ES-I3 (cell line): ENCODE results near the gene TTC12.
"Not testable (repeated sequence)": the region's sequence is repeated elsewhere in the genome, so short reads cannot be mapped to it uniquely, and the experiment has no call there.

Experiments used
- H3K36me3 ChIP-seq: 2 replicates; pipeline ENCODE4 v1.6.1; 2013; ENCODE audit warnings: mild to moderate bottlenecking, low read length, control low read depth, moderate library complexity; ENCODE audit not compliant: insufficient read depth
- H3K4me1 ChIP-seq: 2 replicates; pipeline ENCODE4 v1.6.1; 2013; ENCODE audit warnings: mild to moderate bottlenecking, control low read depth, low read length; ENCODE audit not compliant: insufficient read depth
- H3K9ac ChIP-seq: 2 replicates; pipeline ENCODE4 v1.6.1; 2013; ENCODE audit warnings: low read depth, mild to moderate bottlenecking, low read length, moderate library complexity
- H3K9me3 ChIP-seq: 2 replicates; pipeline ENCODE4 v1.6.1; 2013; ENCODE audit warnings: mild to moderate bottlenecking, low read length, moderate library complexity; ENCODE audit not compliant: control insufficient read depth, insufficient read depth

The TTC12 gene

GRCh38 chr11:113296447-113297205, 17.8 kb upstream of the TTC12 start:
- Histone ChIP-seq H3K9ac (no peak overlapping the region), H3K4me1 (peaks cover 12% of the 10 kb centered on the region; the same call in 1 of the 2 replicates), H3K9me3 (no peaks in the 10 kb centered on the region), H3K36me3 (no peaks in the 10 kb centered on the region)

- peaks cover 12% of the 10 kb centered on the region; the same call in 1 of the 2 replicates for H3K4me1 ChIP-seq
- not testable (repeated sequence) for H3K9me3 ChIP-seq, H3K36me3 ChIP-seq, H3K9ac ChIP-seq
These were observed 15.9 kb upstream of the TTC12 start for GRCh38 chr11:113298496-113298895.

- Histone ChIP-seq H3K4me1 (no peaks in the 10 kb centered on the region), H3K9me3 (no peaks in the 10 kb centered on the region)
These were observed 9.5 kb upstream of the TTC12 start for GRCh38 chr11:113304916-113305315.

GRCh38 chr11:113305440-113306336, 8.7 kb upstream of the TTC12 start:
- Histone ChIP-seq H3K9ac (no peak overlapping the region), H3K36me3 (no peaks in the 10 kb centered on the region), H3K4me1 (no peaks in the 10 kb centered on the region), H3K9me3 (no peaks in the 10 kb centered on the region)

More at GRCh38 chr11:113304916-113305315, 9.5 kb upstream of the TTC12 start:
- H3K9ac ChIP-seq = no peak overlapping the region
- H3K36me3 ChIP-seq = no peaks in the 10 kb centered on the region

- Histone ChIP-seq H3K9ac (no peak overlapping the region), H3K36me3 (no peaks in the 10 kb centered on the region), H3K4me1 (no peaks in the 10 kb centered on the region), H3K9me3 (no peaks in the 10 kb centered on the region)
These were observed 5.8 kb upstream of the TTC12 start for GRCh38 chr11:113308601-113309000.

- H3K36me3 ChIP-seq = no peaks in the 10 kb centered on the region
- no peaks in the 10 kb centered on the region for H3K9me3 ChIP-seq
- peaks cover 7% of the 10 kb centered on the region; the same call in 1 of the 2 replicates for H3K4me1 ChIP-seq
- no peak overlapping the region for H3K9ac ChIP-seq
These were observed 2.8 kb upstream of the TTC12 start for GRCh38 chr11:113311536-113311935.

GRCh38 chr11:113313601-113314000, 782 bp upstream of the TTC12 start:
- Histone ChIP-seq H3K9me3 (no peaks in the 10 kb centered on the region), H3K4me1 (peaks cover 7% of the 10 kb centered on the region; the same call in 1 of the 2 replicates), H3K9ac (peak overlapping the region; percentile 35; the same call in 1 of the 2 replicates), H3K36me3 (no peaks in the 10 kb centered on the region)

GRCh38 chr11:113314065-113314388, 356 bp upstream of the TTC12 start:
- Histone ChIP-seq H3K9me3 (no peaks in the 10 kb centered on the region), H3K9ac (peak overlapping the region; percentile 35; the same call in 1 of the 2 replicates), H3K36me3 (no peaks in the 10 kb centered on the region), H3K4me1 (peaks cover 7% of the 10 kb centered on the region; the same call in 1 of the 2 replicates)

GRCh38 chr11:113315811-113316210, 1.4 kb downstream of the TTC12 start:
- peaks cover 7% of the 10 kb centered on the region; the same call in 1 of the 2 replicates for H3K4me1 ChIP-seq
- H3K9ac ChIP-seq = no peak overlapping the region
- no peaks in the 10 kb centered on the region for H3K36me3 ChIP-seq

GRCh38 chr11:113316256-113316655, 1.9 kb downstream of the TTC12 start:
- Histone ChIP-seq H3K9me3 (no peaks in the 10 kb centered on the region), H3K36me3 (no peaks in the 10 kb centered on the region), H3K9ac (no peak overlapping the region), H3K4me1 (peaks cover 7% of the 10 kb centered on the region; the same call in 1 of the 2 replicates)

More at GRCh38 chr11:113315811-113316210, 1.4 kb downstream of the TTC12 start:
- H3K9me3 ChIP-seq = no peaks in the 10 kb centered on the region

- Histone ChIP-seq H3K9ac (no peak overlapping the region), H3K4me1 (peaks cover 7% of the 10 kb centered on the region; the same call in 1 of the 2 replicates), H3K36me3 (no peaks in the 10 kb centered on the region), H3K9me3 (no peaks in the 10 kb centered on the region)
These were observed 3.0 kb downstream of the TTC12 start for GRCh38 chr11:113317339-113317738.

GRCh38 chr11:113319085-113319484, 4.7 kb downstream of the TTC12 start:
- Histone ChIP-seq H3K36me3 (no peaks in the 10 kb centered on the region), H3K9me3 (no peaks in the 10 kb centered on the region), H3K4me1 (peaks cover 3% of the 10 kb centered on the region; the same call in 1 of the 2 replicates), H3K9ac (no peak overlapping the region)

- no peaks in the 10 kb centered on the region for H3K36me3 ChIP-seq
- H3K9ac ChIP-seq = no peak overlapping the region
- H3K4me1 ChIP-seq = no peaks in the 10 kb centered on the region
- H3K9me3 ChIP-seq = no peaks in the 10 kb centered on the region
These were observed 7.8 kb downstream of the TTC12 start for GRCh38 chr11:113322158-113322557.

GRCh38 chr11:113324250-113324649, 9.9 kb downstream of the TTC12 start:
- Histone ChIP-seq H3K36me3 (no peaks in the 10 kb centered on the region), H3K4me1 (no peaks in the 10 kb centered on the region), H3K9ac (no peak overlapping the region), H3K9me3 (no peaks in the 10 kb centered on the region)
